ENCODE data around the gene OLA1. TPM values are rescaled to one million over a fixed set of nuclear protein-coding genes. Genes with fewer than 3 reads are reported as not detected.

OLA1 gene
- total RNA-seq (2022) (102 and 124 TPM in 2 replicates), Bru-seq, nascent RNA (percentile 91 among the genes with signal in this experiment), BruChase-seq, experiment 1, labeled RNA remaining after a 6-hour chase (percentile 76 among the genes with signal in this experiment), BruChase-seq, experiment 2, labeled RNA remaining after a 2-hour chase (percentile 78 among the genes with signal in this experiment)
- long read RNA-seq, full-length matches to known transcripts = 125 of 147 reads
- long read RNA-seq, partial matches to known transcripts = 5 of 147 reads
- long read RNA-seq, other reads (novel, unspliced or antisense) = 17 of 147 reads

DNA sequence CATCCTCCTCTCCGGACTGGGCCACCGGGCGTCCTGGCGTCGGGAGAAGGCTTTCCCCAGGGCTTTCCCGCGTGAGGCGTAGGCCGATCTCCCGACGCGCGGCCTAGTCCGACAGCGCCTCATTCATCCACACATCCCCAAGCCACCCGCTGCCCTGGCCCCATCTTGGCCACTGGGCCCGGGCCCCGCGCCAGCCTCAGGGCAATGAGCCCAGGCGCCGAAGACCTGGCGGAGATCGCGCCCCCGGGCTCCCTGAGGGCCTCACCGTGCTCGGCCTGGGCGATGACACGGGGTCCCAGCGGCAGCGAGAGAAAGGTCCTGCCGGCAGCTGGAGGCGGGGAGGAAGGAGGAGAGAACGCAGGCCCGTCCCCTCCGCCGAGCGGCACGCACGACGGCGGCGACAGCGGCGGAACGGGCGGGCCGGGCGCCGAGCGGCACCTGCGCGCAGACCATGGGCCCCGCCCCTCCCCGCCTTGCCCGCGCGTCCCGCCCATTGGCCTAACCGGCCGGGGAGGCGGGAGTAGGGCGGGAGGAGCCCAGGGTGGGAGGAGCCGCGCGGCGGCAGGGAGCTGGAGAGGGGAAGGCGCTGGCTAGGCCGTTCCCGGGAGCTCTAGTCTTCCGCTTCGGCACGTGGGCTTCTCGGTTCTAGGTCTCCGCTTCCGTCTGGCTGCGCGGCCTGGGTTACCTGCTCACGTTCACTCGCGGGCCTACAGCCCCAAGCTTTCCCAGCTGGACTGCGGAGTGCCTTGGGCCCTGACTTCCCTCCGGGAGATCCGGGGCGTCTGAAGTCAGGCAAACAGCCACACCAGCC, at the start of gene OLA1:
OLA1 (minus strand) TSS at position 346 of the 811 bp plus-strand sequence. CDS start 1,717 bp downstream, outside the sequence.
- no peaks in the 10 kb centered on the region for H3K9me3 Mint-ChIP-seq (ENCODE audit: low read depth, unreplicated experiment)
- intact Hi-C loops (cut with micrococcal nuclease; ENCODE audit: unreplicated experiment) = no loop called here
- peak within 1 kb of the TSS; percentile 86 for H3K27ac Mint-ChIP-seq (ENCODE audit: unreplicated experiment)
- CTCF ChIA-PET = interaction anchor here (0.6 to 1.6 kb wide), 3 partner anchors 93 to 1017 kb away, joined by 3 to 5 read pairs (median 4); no protein-coding TSS in a partner anchor
- H3K36me3 Mint-ChIP-seq (ENCODE audit: insufficient read depth, unreplicated experiment) = peaks cover 39% of the 10 kb centered on the region
- DNase-seq = peak; percentile 99
- BruUV-seq (replicated peaks) = no TSS peak
- TF ChIP-seq, protein P1, sequence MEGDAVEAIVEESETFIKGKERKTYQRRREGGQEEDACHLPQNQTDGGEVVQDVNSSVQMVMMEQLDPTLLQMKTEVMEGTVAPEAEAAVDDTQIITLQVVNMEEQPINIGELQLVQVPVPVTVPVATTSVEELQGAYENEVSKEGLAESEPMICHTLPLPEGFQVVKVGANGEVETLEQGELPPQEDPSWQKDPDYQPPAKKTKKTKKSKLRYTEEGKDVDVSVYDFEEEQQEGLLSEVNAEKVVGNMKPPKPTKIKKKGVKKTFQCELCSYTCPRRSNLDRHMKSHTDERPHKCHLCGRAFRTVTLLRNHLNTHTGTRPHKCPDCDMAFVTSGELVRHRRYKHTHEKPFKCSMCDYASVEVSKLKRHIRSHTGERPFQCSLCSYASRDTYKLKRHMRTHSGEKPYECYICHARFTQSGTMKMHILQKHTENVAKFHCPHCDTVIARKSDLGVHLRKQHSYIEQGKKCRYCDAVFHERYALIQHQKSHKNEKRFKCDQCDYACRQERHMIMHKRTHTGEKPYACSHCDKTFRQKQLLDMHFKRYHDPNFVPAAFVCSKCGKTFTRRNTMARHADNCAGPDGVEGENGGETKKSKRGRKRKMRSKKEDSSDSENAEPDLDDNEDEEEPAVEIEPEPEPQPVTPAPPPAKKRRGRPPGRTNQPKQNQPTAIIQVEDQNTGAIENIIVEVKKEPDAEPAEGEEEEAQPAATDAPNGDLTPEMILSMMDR (IDR thresholded peaks at IDR 0.05; ENCODE audit: unreplicated experiment) = no peak
- H3K27me3 Mint-ChIP-seq (ENCODE audit: unreplicated experiment) = no peaks in the 10 kb centered on the region
- no peaks in the 10 kb centered on the region for H3K4me1 Mint-ChIP-seq (ENCODE audit: low read depth, unreplicated experiment)
- H3K4me3 Mint-ChIP-seq (ENCODE audit: low read depth, unreplicated experiment) = peak within 1 kb of the TSS; percentile 99

DNA sequence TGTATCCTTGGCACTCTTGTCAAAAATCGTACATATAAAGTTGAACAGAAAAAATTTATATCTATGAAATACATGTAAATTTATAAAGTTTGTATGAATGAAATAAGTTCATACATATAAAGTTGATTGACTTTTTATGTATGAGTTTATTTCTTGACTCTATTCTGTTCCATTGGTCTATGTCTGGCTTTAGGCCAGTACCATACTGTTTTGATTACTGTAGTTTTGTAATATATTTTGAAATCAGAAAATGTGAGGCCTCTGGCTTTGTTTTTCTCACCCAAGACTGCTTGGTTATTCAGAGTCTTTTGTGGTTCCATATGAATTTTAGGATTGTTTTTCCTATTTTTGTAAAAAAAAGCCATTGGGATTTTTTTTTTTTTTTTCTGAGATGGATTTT, 44.6 kb upstream of the OLA1 start:
- H3K9me3 Mint-ChIP-seq (ENCODE audit: low read depth, unreplicated experiment) = no peaks in the 10 kb centered on the region
- CTCF ChIA-PET = no interaction called here
- DNase-seq = no peak
- H3K4me1 Mint-ChIP-seq (ENCODE audit: low read depth, unreplicated experiment) = peaks cover 6% of the 10 kb centered on the region
- TF ChIP-seq, protein P1 (IDR thresholded peaks at IDR 0.05; ENCODE audit: unreplicated experiment) = no peak
- H3K4me3 Mint-ChIP-seq (ENCODE audit: low read depth, unreplicated experiment) = no peak overlapping the region
- no peak overlapping the region for H3K27ac Mint-ChIP-seq (ENCODE audit: unreplicated experiment)
- intact Hi-C loops (cut with micrococcal nuclease; ENCODE audit: unreplicated experiment) = no loop called here
- peaks cover 26% of the 10 kb centered on the region for H3K27me3 Mint-ChIP-seq (ENCODE audit: unreplicated experiment)
- H3K36me3 Mint-ChIP-seq (ENCODE audit: insufficient read depth, unreplicated experiment) = no peaks in the 10 kb centered on the region
- no TSS peak for BruUV-seq (replicated peaks)

DNA sequence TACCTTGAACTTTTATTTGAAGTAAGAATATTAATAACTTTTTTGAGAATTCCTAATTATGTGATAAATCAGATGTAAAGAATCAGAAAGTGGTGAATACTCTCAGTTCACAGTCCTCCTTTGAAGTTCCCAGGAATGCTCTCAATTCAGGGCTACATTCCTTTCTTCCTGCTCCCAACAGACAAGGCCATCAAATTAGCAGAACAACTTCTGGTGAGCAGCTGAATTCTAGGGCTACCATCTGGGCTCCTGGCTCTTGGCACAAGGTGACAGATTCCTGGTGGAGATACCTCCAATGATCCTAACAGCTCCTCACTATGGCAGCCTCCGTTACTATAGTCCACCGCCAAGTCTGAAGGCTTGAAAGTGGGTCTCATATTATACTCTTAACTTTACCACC, 37.8 kb upstream of the OLA1 start:
- Mint-ChIP-seq H3K4me1 (ENCODE audit: low read depth, unreplicated experiment) (peaks cover 6% of the 10 kb centered on the region), H3K9me3 (ENCODE audit: low read depth, unreplicated experiment) (no peaks in the 10 kb centered on the region), H3K36me3 (ENCODE audit: insufficient read depth, unreplicated experiment) (no peaks in the 10 kb centered on the region), H3K27ac (ENCODE audit: unreplicated experiment) (no peak overlapping the region), H3K4me3 (ENCODE audit: low read depth, unreplicated experiment) (no peak overlapping the region), H3K27me3 (ENCODE audit: unreplicated experiment) (peaks cover 68% of the 10 kb centered on the region)
- no peak for DNase-seq
- no TSS peak for BruUV-seq (replicated peaks)
- CTCF ChIA-PET = no interaction called here
- TF ChIP-seq, protein P1 (IDR thresholded peaks at IDR 0.05; ENCODE audit: unreplicated experiment) = no peak
- intact Hi-C loops (cut with micrococcal nuclease; ENCODE audit: unreplicated experiment) = no loop called here

- TF ChIP-seq, protein P1 (IDR thresholded peaks at IDR 0.05; ENCODE audit: unreplicated experiment) = no peak
- no peak for DNase-seq
- H3K27me3 Mint-ChIP-seq (ENCODE audit: unreplicated experiment) = peaks cover 43% of the 10 kb centered on the region
- H3K36me3 Mint-ChIP-seq (ENCODE audit: insufficient read depth, unreplicated experiment) = no peaks in the 10 kb centered on the region
- BruUV-seq (replicated peaks) = no TSS peak
- CTCF ChIA-PET = interaction anchor here (0.7 kb wide), 1 partner anchor 123 kb away, joined by 4 read pairs; no protein-coding TSS in a partner anchor
- intact Hi-C loops (cut with micrococcal nuclease; ENCODE audit: unreplicated experiment) = no loop called here
- H3K4me3 Mint-ChIP-seq (ENCODE audit: low read depth, unreplicated experiment) = no peak overlapping the region
- H3K9me3 Mint-ChIP-seq (ENCODE audit: low read depth, unreplicated experiment) = no peaks in the 10 kb centered on the region
- H3K27ac Mint-ChIP-seq (ENCODE audit: unreplicated experiment) = no peak overlapping the region
- no peaks in the 10 kb centered on the region for H3K4me1 Mint-ChIP-seq (ENCODE audit: low read depth, unreplicated experiment)
Observed at GRCh38 chr2:174282441-174282840, 34.1 kb upstream of the OLA1 start.

All from Calu3 (cell line).